ENCODE results near the gene FGF14.

FGF14 gene

DNA sequence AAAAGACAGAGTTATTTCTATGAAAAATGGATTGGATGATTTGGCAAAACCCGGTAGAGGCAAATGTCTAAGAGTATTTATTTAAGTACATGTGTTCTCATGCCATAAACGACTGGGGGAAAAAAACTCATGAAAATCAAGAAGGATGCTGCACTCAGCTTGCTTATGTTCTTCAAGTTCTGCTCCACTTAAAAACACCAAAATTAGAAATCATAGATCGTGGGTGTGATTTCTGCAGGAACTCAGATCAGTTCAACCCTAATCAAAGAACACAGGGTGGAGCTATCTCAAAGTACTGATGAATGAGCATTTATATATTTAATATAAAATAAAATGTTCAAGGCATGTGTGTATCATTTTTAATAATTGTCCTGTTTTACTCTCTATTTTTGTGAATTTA lies 103.8 kb downstream of the FGF14 start:
- no peak for TF ChIP-seq CTCF (IDR thresholded peaks at IDR 0.05; ENCODE audit: low read depth, low read length, missing control alignments)
- no peak for DNase-seq (ENCODE audit: low read depth)
- no peak overlapping the region for H3K4me3 ChIP-seq (ENCODE audit: low read depth, low read length)
- in situ Hi-C loops (cut with HindIII; ENCODE audit: low sequenced_read_pairs) = no loop called here

GRCh38 chr13:102295316-102296048 lies 106.4 kb downstream of the FGF14 start:
- in situ Hi-C loops (cut with HindIII; ENCODE audit: low sequenced_read_pairs) = no loop called here
- no peak for DNase-seq (ENCODE audit: low read depth)
- TF ChIP-seq CTCF (IDR thresholded peaks at IDR 0.05; ENCODE audit: low read depth, low read length, missing control alignments) = no peak
- H3K4me3 ChIP-seq (ENCODE audit: low read depth, low read length) = no peak overlapping the region

DNA sequence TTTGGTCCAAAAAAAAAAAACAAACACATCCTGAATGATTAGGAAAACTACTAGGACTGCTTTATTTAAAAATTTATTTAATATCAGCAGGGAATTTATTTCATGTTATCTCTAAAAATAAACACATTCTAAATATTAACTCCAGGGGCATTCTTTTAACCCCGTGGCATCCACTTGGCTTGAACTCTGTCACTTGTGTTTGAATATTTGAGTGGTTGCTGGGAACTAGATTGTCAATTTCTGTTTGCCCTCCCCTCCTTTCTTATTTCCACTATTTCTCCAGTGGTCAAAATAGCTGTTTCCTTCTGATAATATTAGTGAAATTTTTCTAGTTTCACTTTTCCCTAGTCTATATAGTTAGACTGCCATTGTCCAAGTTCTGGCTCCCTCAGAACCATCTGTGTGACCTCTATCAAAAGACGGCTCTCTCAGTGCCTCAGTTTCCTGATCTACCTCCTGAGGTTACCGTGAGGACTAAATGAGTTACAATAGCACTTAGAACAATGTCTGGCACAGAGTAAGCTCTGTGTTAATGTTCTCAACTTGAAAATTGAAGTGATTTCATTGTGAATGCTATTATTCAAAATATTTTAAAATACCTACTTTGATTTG lies 107.3 kb downstream of the FGF14 start:
- in situ Hi-C loops (cut with HindIII; ENCODE audit: low sequenced_read_pairs) = no loop called here

GRCh38 chr13:102293723-102294122 lies 108.1 kb downstream of the FGF14 start:
- in situ Hi-C loops (cut with HindIII; ENCODE audit: low sequenced_read_pairs) = no loop called here
- H3K4me3 ChIP-seq (ENCODE audit: low read depth, low read length) = no peak overlapping the region
- no peak for DNase-seq (ENCODE audit: low read depth)
- TF ChIP-seq CTCF (IDR thresholded peaks at IDR 0.05; ENCODE audit: low read depth, low read length, missing control alignments) = no peak

More for the DNA sequence above, 107.3 kb downstream of the FGF14 start:
- no peak overlapping the region for H3K4me3 ChIP-seq (ENCODE audit: low read depth, low read length)
- no peak for TF ChIP-seq CTCF (IDR thresholded peaks at IDR 0.05; ENCODE audit: low read depth, low read length, missing control alignments)
- no peak for DNase-seq (ENCODE audit: low read depth)

DNA sequence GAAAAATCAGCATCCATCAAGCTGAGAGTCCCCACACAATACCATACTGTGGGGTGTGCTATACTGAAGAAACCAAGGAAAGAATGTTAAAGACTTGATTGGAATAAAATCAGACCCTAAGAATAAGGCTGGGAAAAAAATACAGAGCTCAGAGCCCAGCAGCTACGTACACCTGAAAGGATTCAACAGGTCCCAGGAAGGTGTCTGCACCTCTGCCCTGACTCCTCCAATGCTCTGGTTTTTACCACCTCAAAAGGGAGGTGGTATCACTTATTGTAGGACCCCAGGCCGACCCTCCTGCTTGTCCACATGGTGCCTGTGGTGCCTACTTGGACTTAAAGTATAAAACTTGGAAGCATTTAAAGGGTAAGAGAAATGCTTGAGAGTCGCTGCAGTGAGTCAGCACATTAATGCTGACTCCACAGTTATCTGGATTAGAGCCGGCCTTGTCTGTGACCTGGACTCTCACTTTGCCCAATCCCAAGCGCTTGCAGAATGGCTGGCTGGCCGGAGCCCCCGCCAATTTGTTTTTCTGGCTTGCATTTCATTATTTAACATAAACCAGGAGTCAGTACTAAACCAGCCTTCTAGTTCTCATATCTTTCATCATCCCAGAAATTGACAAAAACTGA lies 110.1 kb downstream of the FGF14 start:
- DNase-seq (ENCODE audit: low read depth) = no peak
- no peak for TF ChIP-seq CTCF (IDR thresholded peaks at IDR 0.05; ENCODE audit: low read depth, low read length, missing control alignments)
- in situ Hi-C loops (cut with HindIII; ENCODE audit: low sequenced_read_pairs) = no loop called here
- no peak overlapping the region for H3K4me3 ChIP-seq (ENCODE audit: low read depth, low read length)

DNA sequence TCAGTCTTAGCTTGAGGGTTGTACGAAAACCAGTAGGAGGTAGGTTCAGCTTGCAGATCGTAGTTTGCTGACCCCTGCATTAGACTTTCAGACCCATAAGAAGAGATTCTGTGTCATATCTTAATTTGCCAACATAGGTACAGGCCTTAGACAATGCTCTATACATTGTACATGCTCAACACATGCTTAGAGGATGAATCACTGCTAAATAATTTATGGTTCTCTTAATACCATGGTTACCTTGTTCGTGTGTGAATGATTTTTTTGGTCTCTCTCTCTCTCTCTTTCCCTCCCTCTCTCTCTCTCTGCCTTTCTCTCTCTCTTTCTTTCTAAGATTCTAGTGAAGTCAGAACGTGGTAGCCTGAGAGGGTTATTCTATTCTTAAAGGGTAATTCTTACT lies 112.2 kb downstream of the FGF14 start:
- in situ Hi-C loops (cut with HindIII; ENCODE audit: low sequenced_read_pairs) = no loop called here
- H3K4me3 ChIP-seq (ENCODE audit: low read depth, low read length) = no peak overlapping the region
- no peak for DNase-seq (ENCODE audit: low read depth)
- TF ChIP-seq CTCF (IDR thresholded peaks at IDR 0.05; ENCODE audit: low read depth, low read length, missing control alignments) = no peak

All from astrocyte of the cerebellum (primary cell).